Endothelial cell of umbilical vein (primary cell): Measurements from ENCODE around the gene SMIM9.

Experiments
- CTCF ChIP-seq, 2 donors: IDR thresholded peaks; 1 replicate in 1 of 2; 2 replicates in 1 of 2; pipeline ENCODE4 v1.5.1; 2011; ENCODE audit warnings: low read length in 2 of 2, mild to moderate bottlenecking in 2 of 2, moderate library complexity in 2 of 2, control low read depth in 1 of 2, inconsistent platforms in 1 of 2, low read depth in 1 of 2; ENCODE audit not compliant: insufficient read depth in 1 of 2; ENCODE audit errors: extremely low read depth in 1 of 2
- EZH2 ChIP-seq: IDR thresholded peaks from 2 replicates; pipeline ENCODE4 v1.6.1; 2012; ENCODE audit warnings: borderline replicate concordance, low read depth, mild to moderate bottlenecking, moderate library complexity, low read length, inconsistent platforms; ENCODE audit not compliant: severe bottlenecking
- POLR2A ChIP-seq: IDR thresholded peaks from 2 replicates; pipeline ENCODE4 v1.6.1; 2012; ENCODE audit warnings: low read depth, mild to moderate bottlenecking, control low read depth, low read length
- POLR2AphosphoS5 ChIP-seq: IDR thresholded peaks from 2 replicates; pipeline ENCODE4 v1.6.1; 2012; ENCODE audit warnings: low read depth, mild to moderate bottlenecking, control low read depth, low read length, moderate library complexity; ENCODE audit not compliant: insufficient read depth

GRCh38 chrX:154805696-154806091 is 28.8 kb downstream of the SMIM9 start:
- TF ChIP-seq CTCF (IDR thresholded peaks at IDR 0.05; ENCODE audit: extremely low read depth in 1 of 2, insufficient read depth in 1 of 2, low read depth in 1 of 2, low read length in 2 of 2): no peak
- TF ChIP-seq POLR2AphosphoS5: no peak
- no peak for TF ChIP-seq POLR2A
- TF ChIP-seq EZH2: no peak
